Activated CD4-positive, alpha-beta T cell treated with anti-CD3 and anti-CD28 coated beads, Interleukin-2, amount 50 U/mL, for 24 hours (primary cell): ENCODE measurements around the gene SPATA12.

Source experiments
- DNase-seq, 2 donors: peaks; one replicate each; pipeline ENCODE4 v3.0.0-alpha.2; 2020; ENCODE audit warnings: low read depth in 1 of 2, low spot score in 1 of 2

Gene SPATA12

GRCh38 chr3:57048728-57049127, 11.7 kb upstream of the SPATA12 start:
- no peak for DNase-seq

- no peak for DNase-seq
Observed at GRCh38 chr3:57052662-57053061, 7.8 kb upstream of the SPATA12 start.

- no peak for DNase-seq
Observed at GRCh38 chr3:57053122-57053521, 7.3 kb upstream of the SPATA12 start.

- no peak for DNase-seq
Observed at GRCh38 chr3:57057351-57057750, 3.1 kb upstream of the SPATA12 start.

GRCh38 chr3:57059411-57059810, 1.1 kb upstream of the SPATA12 start:
- no peak for DNase-seq

GRCh38 chr3:57061556-57061955, 1.1 kb downstream of the SPATA12 start:
- DNase-seq = no peak

- no peak for DNase-seq
Observed at GRCh38 chr3:57062101-57062631, 1.7 kb downstream of the SPATA12 start.

- no peak for DNase-seq
Observed at GRCh38 chr3:57063032-57063431, 2.6 kb downstream of the SPATA12 start.

- DNase-seq = no peak
Observed at GRCh38 chr3:57064001-57064400, 3.5 kb downstream of the SPATA12 start.

GRCh38 chr3:57064572-57064971, 4.1 kb downstream of the SPATA12 start:
- DNase-seq = no peak

- DNase-seq = no peak
Observed at GRCh38 chr3:57065588-57065987, 5.1 kb downstream of the SPATA12 start.

- no peak for DNase-seq
Observed at GRCh38 chr3:57066471-57066870, 6.0 kb downstream of the SPATA12 start.

GRCh38 chr3:57068437-57069089, 8.1 kb downstream of the SPATA12 start:
- DNase-seq = no peak

GRCh38 chr3:57069503-57069902, 9.0 kb downstream of the SPATA12 start:
- no peak for DNase-seq

- no peak for DNase-seq
Observed at GRCh38 chr3:57073628-57074027, 13.2 kb downstream of the SPATA12 start.

GRCh38 chr3:57074135-57074534, 13.7 kb downstream of the SPATA12 start:
- DNase-seq = no peak

GRCh38 chr3:57076422-57076951, 16.0 kb downstream of the SPATA12 start:
- DNase-seq = no peak

- DNase-seq = no peak
Observed at GRCh38 chr3:57077630-57078343, 17.3 kb downstream of the SPATA12 start.

GRCh38 chr3:57078344-57078634, 17.8 kb downstream of the SPATA12 start:
- DNase-seq = peak in 1 of 2 donors; percentile 6

- no peak for DNase-seq
Observed at GRCh38 chr3:57078635-57079473, 18.4 kb downstream of the SPATA12 start.

GRCh38 chr3:57079474-57079831, 19.0 kb downstream of the SPATA12 start:
- DNase-seq = no peak

- no peak for DNase-seq
Observed at GRCh38 chr3:57080171-57080570, 19.7 kb downstream of the SPATA12 start.
